IPS-20b (cell line): Measurements from ENCODE around the gene CCBE1.

Experiments used
- H3K27ac ChIP-seq: one replicate; pipeline ENCODE4 v1.5.1; 2013; ENCODE audit warnings: low read length
- H3K27me3 ChIP-seq: 2 replicates; pipeline ENCODE4 v1.6.1; 2013; ENCODE audit warnings: mild to moderate bottlenecking, low read length, inconsistent platforms; ENCODE audit not compliant: insufficient read depth
- H3K36me3 ChIP-seq: 2 replicates; pipeline ENCODE4 v1.6.1; 2013; ENCODE audit warnings: low read depth, mild to moderate bottlenecking, inconsistent platforms, low read length, moderate library complexity; ENCODE audit not compliant: insufficient read depth
- H3K4me1 ChIP-seq: 2 replicates; pipeline ENCODE4 v1.6.1; 2013; ENCODE audit warnings: mild to moderate bottlenecking, control low read depth, inconsistent platforms, low read length, moderate library complexity; ENCODE audit not compliant: insufficient read depth
- H3K4me3 ChIP-seq: 2 replicates; pipeline ENCODE4 v1.5.1; 2013; ENCODE audit warnings: mild to moderate bottlenecking, low read length, inconsistent platforms
- H3K9ac ChIP-seq: 2 replicates; pipeline ENCODE4 v1.6.1; 2013; ENCODE audit warnings: low read depth, mild to moderate bottlenecking, inconsistent platforms, low read length, moderate library complexity
- H3K9me3 ChIP-seq: 2 replicates; pipeline ENCODE4 v1.6.1; 2013; ENCODE audit warnings: mild to moderate bottlenecking, low read depth, low read length, inconsistent platforms; ENCODE audit not compliant: insufficient read depth

CCBE1 gene

GRCh38 chr18:59576541-59577385 is 120.5 kb downstream of the CCBE1 start:
- Histone ChIP-seq H3K27ac (no peak overlapping the region), H3K9me3 (no peaks in the 10 kb centered on the region), H3K4me1 (no peaks in the 10 kb centered on the region), H3K9ac (no peak overlapping the region), H3K36me3 (no peaks in the 10 kb centered on the region), H3K27me3 (no peaks in the 10 kb centered on the region; the same call in 1 of the 2 replicates), H3K4me3 (no peak overlapping the region)

GRCh38 chr18:59575995-59576394 is 121.2 kb downstream of the CCBE1 start:
- no peak overlapping the region for H3K27ac ChIP-seq
- no peak overlapping the region for H3K4me3 ChIP-seq
- H3K27me3 ChIP-seq, result no peaks in the 10 kb centered on the region; the same call in 1 of the 2 replicates
- H3K4me1 ChIP-seq, result no peaks in the 10 kb centered on the region
- H3K9me3 ChIP-seq, result no peaks in the 10 kb centered on the region
- no peaks in the 10 kb centered on the region for H3K36me3 ChIP-seq
- no peak overlapping the region for H3K9ac ChIP-seq

- Histone ChIP-seq H3K9me3 (no peaks in the 10 kb centered on the region), H3K4me3 (no peak overlapping the region), H3K27ac (no peak overlapping the region), H3K36me3 (no peaks in the 10 kb centered on the region), H3K9ac (no peak overlapping the region), H3K27me3 (no peaks in the 10 kb centered on the region; the same call in 1 of the 2 replicates), H3K4me1 (peaks cover 3% of the 10 kb centered on the region; the same call in 1 of the 2 replicates)
Observed at GRCh38 chr18:59573962-59574361, 123.3 kb downstream of the CCBE1 start.

- H3K27me3 ChIP-seq, result peaks cover 10% of the 10 kb centered on the region; the same call in 1 of the 2 replicates
- no peaks in the 10 kb centered on the region for H3K36me3 ChIP-seq
- H3K9me3 ChIP-seq, result no peaks in the 10 kb centered on the region
- no peak overlapping the region for H3K4me3 ChIP-seq
- no peak overlapping the region for H3K9ac ChIP-seq
- H3K4me1 ChIP-seq, result peaks cover 3% of the 10 kb centered on the region; the same call in 1 of the 2 replicates
- H3K27ac ChIP-seq, result no peak overlapping the region
Observed at GRCh38 chr18:59571902-59572301, 125.3 kb downstream of the CCBE1 start.

- H3K27ac ChIP-seq, result no peak overlapping the region
- no peak overlapping the region for H3K9ac ChIP-seq
- no peaks in the 10 kb centered on the region for H3K9me3 ChIP-seq
- H3K4me1 ChIP-seq, result peaks cover 7% of the 10 kb centered on the region; the same call in 1 of the 2 replicates
- peaks cover 10% of the 10 kb centered on the region; the same call in 1 of the 2 replicates for H3K27me3 ChIP-seq
- H3K4me3 ChIP-seq, result no peak overlapping the region
- no peaks in the 10 kb centered on the region for H3K36me3 ChIP-seq
Observed at GRCh38 chr18:59570796-59571195, 126.4 kb downstream of the CCBE1 start.

GRCh38 chr18:59570101-59570775 is 127.0 kb downstream of the CCBE1 start:
- Histone ChIP-seq H3K4me1 (peaks cover 7% of the 10 kb centered on the region; the same call in 1 of the 2 replicates), H3K9me3 (no peaks in the 10 kb centered on the region), H3K27me3 (peaks cover 10% of the 10 kb centered on the region; the same call in 1 of the 2 replicates), H3K9ac (no peak overlapping the region), H3K36me3 (no peaks in the 10 kb centered on the region), H3K27ac (no peak overlapping the region), H3K4me3 (no peak overlapping the region)

GRCh38 chr18:59569390-59569791 is 127.8 kb downstream of the CCBE1 start:
- Histone ChIP-seq H3K9ac (no peak overlapping the region), H3K4me1 (peaks cover 7% of the 10 kb centered on the region; the same call in 1 of the 2 replicates), H3K27me3 (peaks cover 10% of the 10 kb centered on the region; the same call in 1 of the 2 replicates), H3K27ac (no peak overlapping the region), H3K9me3 (no peaks in the 10 kb centered on the region), H3K36me3 (no peaks in the 10 kb centered on the region), H3K4me3 (no peak overlapping the region)

GRCh38 chr18:59567431-59567830 is 129.8 kb downstream of the CCBE1 start:
- H3K4me1 ChIP-seq, result peaks cover 7% of the 10 kb centered on the region; the same call in 1 of the 2 replicates
- no peaks in the 10 kb centered on the region for H3K9me3 ChIP-seq
- no peak overlapping the region for H3K9ac ChIP-seq
- H3K27me3 ChIP-seq, result peaks cover 10% of the 10 kb centered on the region; the same call in 1 of the 2 replicates
- no peaks in the 10 kb centered on the region for H3K36me3 ChIP-seq
- no peak overlapping the region for H3K27ac ChIP-seq
- no peak overlapping the region for H3K4me3 ChIP-seq

GRCh38 chr18:59566533-59566971 is 130.7 kb downstream of the CCBE1 start:
- H3K27me3 ChIP-seq, result peaks cover 10% of the 10 kb centered on the region; the same call in 1 of the 2 replicates
- no peaks in the 10 kb centered on the region for H3K36me3 ChIP-seq
- no peak overlapping the region for H3K4me3 ChIP-seq
- H3K9me3 ChIP-seq, result no peaks in the 10 kb centered on the region
- no peak overlapping the region for H3K9ac ChIP-seq
- H3K4me1 ChIP-seq, result peaks cover 7% of the 10 kb centered on the region; the same call in 1 of the 2 replicates
- no peak overlapping the region for H3K27ac ChIP-seq

- H3K4me3 ChIP-seq, result no peak overlapping the region
- H3K9me3 ChIP-seq, result no peaks in the 10 kb centered on the region
- H3K27me3 ChIP-seq, result peaks cover 10% of the 10 kb centered on the region; the same call in 1 of the 2 replicates
- peaks cover 7% of the 10 kb centered on the region; the same call in 1 of the 2 replicates for H3K4me1 ChIP-seq
- H3K9ac ChIP-seq, result no peak overlapping the region
- no peak overlapping the region for H3K27ac ChIP-seq
- H3K36me3 ChIP-seq, result no peaks in the 10 kb centered on the region
Observed at GRCh38 chr18:59565957-59566356, 131.3 kb downstream of the CCBE1 start.

GRCh38 chr18:59564561-59564960 is 132.7 kb downstream of the CCBE1 start:
- no peak overlapping the region for H3K4me3 ChIP-seq
- H3K9me3 ChIP-seq, result no peaks in the 10 kb centered on the region
- no peaks in the 10 kb centered on the region for H3K36me3 ChIP-seq
- peaks cover 10% of the 10 kb centered on the region; the same call in 1 of the 2 replicates for H3K27me3 ChIP-seq
- no peak overlapping the region for H3K9ac ChIP-seq
- no peak overlapping the region for H3K27ac ChIP-seq
- peaks cover 4% of the 10 kb centered on the region; the same call in 1 of the 2 replicates for H3K4me1 ChIP-seq
